Left ventricle myocardium inferior (tissue), 1 donor: ENCODE measurements around the gene SV2B. TPM values are rescaled to one million over a fixed set of nuclear protein-coding genes. Genes with fewer than 3 reads are reported as not detected.

Experiments used
- DNase-seq: peaks from one replicate; pipeline ENCODE4 v3.0.0-alpha.2; 2020
- H3K27ac ChIP-seq: fragments of 200-600 bp; replicated peaks from 2 replicates; pipeline ENCODE4 v1.8.0; 2021
- H3K27me3 ChIP-seq: fragments of 200-600 bp; 2 replicates; pipeline ENCODE4 v1.8.0; 2021; ENCODE audit warnings: low read depth
- H3K36me3 ChIP-seq: fragments of 200-600 bp; 2 replicates; pipeline ENCODE4 v1.8.0; 2021
- H3K4me1 ChIP-seq: fragments of 200-600 bp; 2 replicates; pipeline ENCODE4 v1.8.0; 2021
- H3K4me3 ChIP-seq: fragments of 200-600 bp; 2 replicates; pipeline ENCODE4 v1.8.0; 2021; ENCODE audit warnings: mild to moderate bottlenecking, moderate library complexity
- H3K9me3 ChIP-seq: fragments of 200-600 bp; replicated peaks from 2 replicates; pipeline ENCODE4 v1.8.0; 2021
- CTCF ChIP-seq: fragments of 200-600 bp; IDR thresholded peaks from 2 replicates; pipeline ENCODE4 v1.8.0; 2021; ENCODE audit warnings: antibody characterized with exemption, mild to moderate bottlenecking, borderline replicate concordance
- intact Hi-C: fragments of 100-400 bp; cut with micrococcal nuclease; formaldehyde crosslinking; loops from one replicate; pipeline ENCODE4 v1.11.0; 2022
- total RNA-seq: library from RNA; stranded (reverse); fragmentation: NEBNext Ultra II Directional; extraction: Animal tissue kit (Norgen Biotek cat#: 25700); gene quantifications from one replicate; pipeline ENCODE4 v1.2.1, GENCODE V29; 2021
- donor health status: DM: no; HTN: yes; CAD: no; lungs with severe emphysema.

The SV2B gene
- total RNA-seq, 1 donor from 2014 or later, result 2.8 TPM

DNA sequence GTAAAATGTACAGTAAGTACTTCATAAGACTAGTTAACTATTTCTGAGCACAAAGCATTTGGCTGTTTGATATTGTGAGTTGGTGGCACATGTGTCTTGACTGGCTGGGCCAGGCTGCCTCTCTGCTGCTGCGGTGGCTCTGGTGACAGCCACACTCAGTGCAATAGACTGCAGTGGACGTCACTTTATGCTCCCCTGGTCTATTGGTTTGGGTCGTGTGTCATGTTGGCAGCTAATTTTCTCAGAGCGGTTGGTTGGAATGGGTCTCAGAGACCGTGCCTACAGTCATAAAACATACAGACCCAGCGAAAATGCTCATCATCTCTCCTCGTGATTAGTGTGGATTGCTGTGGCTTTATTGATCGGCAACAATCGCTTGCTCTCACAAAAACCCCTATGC, 71.3 kb downstream of the SV2B start:
- Histone ChIP-seq H3K9me3 (peaks cover 17% of the 10 kb centered on the region), H3K4me3 (no peak overlapping the region), H3K4me1 (no peaks in the 10 kb centered on the region), H3K27ac (no peak overlapping the region), H3K36me3 (no peaks in the 10 kb centered on the region), H3K27me3 (peaks cover 4% of the 10 kb centered on the region)
- DNase-seq, result no peak
- intact Hi-C loops, result no loop called here
- TF ChIP-seq CTCF, result no peak

GRCh38 chr15:91182101-91182500, 82.0 kb downstream of the SV2B start:
- TF ChIP-seq CTCF, result no peak
- no peaks in the 10 kb centered on the region for H3K4me1 ChIP-seq
- no peak overlapping the region for H3K27ac ChIP-seq
- no peak for DNase-seq
- H3K9me3 ChIP-seq, result no peaks in the 10 kb centered on the region
- intact Hi-C loops, result no loop called here
- H3K36me3 ChIP-seq, result no peaks in the 10 kb centered on the region
- no peaks in the 10 kb centered on the region for H3K27me3 ChIP-seq
- no peak overlapping the region for H3K4me3 ChIP-seq

- H3K4me3 ChIP-seq, result no peak overlapping the region
- H3K4me1 ChIP-seq, result no peaks in the 10 kb centered on the region
- H3K27ac ChIP-seq, result no peak overlapping the region
- no peak for DNase-seq
- H3K27me3 ChIP-seq, result no peaks in the 10 kb centered on the region
- no peaks in the 10 kb centered on the region for H3K36me3 ChIP-seq
- TF ChIP-seq CTCF, result no peak
- no peaks in the 10 kb centered on the region for H3K9me3 ChIP-seq
- intact Hi-C loops, result no loop called here
Observed at GRCh38 chr15:91183596-91183995, 83.5 kb downstream of the SV2B start.

- H3K27me3 ChIP-seq, result no peaks in the 10 kb centered on the region
- H3K4me3 ChIP-seq, result no peak overlapping the region
- H3K4me1 ChIP-seq, result no peaks in the 10 kb centered on the region
- DNase-seq, result no peak
- TF ChIP-seq CTCF, result no peak
- no peaks in the 10 kb centered on the region for H3K36me3 ChIP-seq
- intact Hi-C loops, result no loop called here
- H3K27ac ChIP-seq, result no peak overlapping the region
- no peaks in the 10 kb centered on the region for H3K9me3 ChIP-seq
Observed at GRCh38 chr15:91184441-91184840, 84.4 kb downstream of the SV2B start.

DNA sequence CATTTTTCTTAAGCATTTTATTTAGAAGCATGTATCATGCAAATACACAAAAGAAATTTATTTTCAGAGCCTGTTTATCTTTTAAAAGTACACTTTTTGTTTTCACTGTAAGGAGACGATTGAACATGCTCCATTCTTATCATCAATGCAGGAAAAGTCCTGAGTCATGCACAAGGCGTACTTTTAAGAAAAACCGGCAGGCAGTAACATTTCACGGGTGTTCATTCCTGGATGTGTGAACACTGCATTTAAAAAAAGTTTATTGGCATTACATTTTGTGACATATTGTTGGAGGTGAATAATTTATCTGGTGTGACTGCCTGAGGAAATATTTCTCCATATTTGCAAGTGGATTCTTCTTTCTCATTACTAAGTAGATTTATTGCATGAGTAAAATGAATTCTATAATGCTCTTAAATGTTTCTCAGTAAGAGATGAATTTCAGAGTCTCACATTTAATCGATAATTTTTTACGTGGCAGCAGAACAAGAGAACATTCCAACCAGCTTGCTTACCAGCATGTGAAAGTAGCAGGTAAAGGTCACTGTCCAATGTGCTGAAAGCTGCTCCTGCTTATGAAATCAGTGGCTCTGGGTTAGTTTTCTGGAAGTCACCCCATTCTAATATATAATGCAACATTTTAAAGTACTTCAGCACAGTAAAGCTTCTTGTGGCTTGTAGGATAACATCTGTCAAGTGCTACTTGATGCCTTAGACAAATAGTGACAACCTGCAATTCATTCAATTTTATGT, 87.0 kb downstream of the SV2B start:
- Histone ChIP-seq H3K4me1 (no peaks in the 10 kb centered on the region), H3K27me3 (no peaks in the 10 kb centered on the region), H3K9me3 (no peaks in the 10 kb centered on the region), H3K27ac (no peak overlapping the region), H3K4me3 (no peak overlapping the region), H3K36me3 (no peaks in the 10 kb centered on the region)
- intact Hi-C loops, result no loop called here
- no peak for DNase-seq
- no peak for TF ChIP-seq CTCF
